Right lobe of liver (tissue), 4 donors: ENCODE measurements around the gene C2CD4D.

Experiments used
- CTCF ChIP-seq, 4 donors: fragments of 200-600 bp in 3 of 4; fragments of 450-650 bp in 1 of 4; IDR thresholded peaks; one replicate each; pipeline versions ENCODE4 v1.5.1 to v1.8.0; 2016 to 2022; ENCODE audit warnings: antibody characterized with exemption in 4 of 4, mild to moderate bottlenecking in 2 of 4
- POLR2A ChIP-seq: fragments of 450-650 bp; IDR thresholded peaks from one replicate; pipeline ENCODE4 v1.6.1; 2017; ENCODE audit warnings: antibody characterized with exemption, mild to moderate bottlenecking
- donor health status: DM: no; HTN: no; CAD: no.
- donor health status: DM: no; HTN: no; CAD: no.
- donor health status: DM: no; HTN: yes; CAD: no.

GRCh38 chr1:151847867-151848596, 8.4 kb upstream of the C2CD4D start:
- TF ChIP-seq CTCF (IDR thresholded peaks at IDR 0.05) (no peak), POLR2A (no peak)
